GM18499 (cell line): ENCODE data around the gene PRAC1.
"Not testable (repeated sequence)": the region's sequence is repeated elsewhere in the genome, so short reads cannot be mapped to it uniquely, and the experiment has no call there.

ENCODE experiments used
- ATAC-seq: cut with Tn5 transposase; IDR thresholded peaks from one replicate; pipeline ENCODE4 v1.9.1; 2021; ENCODE audit warnings: moderate number of reproducible peaks; ENCODE audit not compliant: insufficient read depth, unreplicated experiment

The PRAC1 gene

DNA sequence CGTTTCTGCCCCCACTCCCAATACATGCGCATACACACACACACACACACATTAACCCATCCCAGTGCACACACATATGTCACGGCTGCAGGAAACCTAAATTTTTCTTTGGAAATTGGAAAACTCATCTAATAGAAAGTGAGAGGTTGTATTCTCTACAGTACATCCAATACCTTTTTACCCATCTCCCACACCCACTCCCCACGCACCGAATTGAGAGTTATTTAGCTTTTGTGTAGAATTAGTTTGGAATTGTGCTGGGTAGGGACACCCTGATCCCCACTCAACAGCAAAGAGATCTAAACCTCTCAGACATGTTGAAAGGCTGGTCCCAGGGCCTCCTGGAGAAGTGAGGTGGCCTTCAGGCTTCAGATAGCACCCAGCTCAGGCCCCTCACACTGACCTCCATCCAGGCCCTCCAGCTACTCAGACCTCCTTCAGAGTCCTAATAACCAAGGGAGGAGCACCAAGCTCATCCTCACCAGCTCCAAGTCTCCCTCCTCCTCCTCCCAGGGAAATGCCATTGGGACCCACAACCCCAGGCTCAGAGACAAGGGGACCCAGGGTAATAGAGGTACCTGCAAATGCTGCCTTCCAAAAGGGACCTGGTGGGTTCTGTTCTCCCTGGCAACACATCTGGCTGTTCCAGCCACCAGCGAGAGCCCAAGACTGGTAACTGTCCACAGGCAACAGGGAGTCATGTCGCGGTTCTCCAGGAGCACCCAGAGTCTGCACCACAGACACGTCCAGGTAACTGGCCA is 5.3 kb upstream of the PRAC1 start:
- ATAC-seq, result no peak

DNA sequence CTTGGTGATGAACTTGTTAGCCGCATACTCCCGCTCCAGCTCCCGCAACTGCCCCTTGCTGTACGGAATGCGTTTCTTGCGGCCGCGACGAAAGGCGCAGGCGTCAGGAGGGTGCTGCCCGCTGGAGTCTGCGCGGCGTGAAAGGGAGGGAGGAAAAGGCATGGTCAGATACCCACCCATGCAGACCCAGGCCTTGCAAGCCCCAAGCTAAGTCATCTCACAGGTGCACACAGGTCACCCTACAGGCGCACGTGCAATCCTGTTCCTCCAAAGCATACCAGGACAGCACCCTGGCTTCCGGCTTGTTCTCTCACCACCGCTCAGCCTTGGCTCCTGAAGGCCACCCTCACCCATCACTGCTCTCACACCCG is 4.6 kb upstream of the PRAC1 start:
- no peak for ATAC-seq

DNA sequence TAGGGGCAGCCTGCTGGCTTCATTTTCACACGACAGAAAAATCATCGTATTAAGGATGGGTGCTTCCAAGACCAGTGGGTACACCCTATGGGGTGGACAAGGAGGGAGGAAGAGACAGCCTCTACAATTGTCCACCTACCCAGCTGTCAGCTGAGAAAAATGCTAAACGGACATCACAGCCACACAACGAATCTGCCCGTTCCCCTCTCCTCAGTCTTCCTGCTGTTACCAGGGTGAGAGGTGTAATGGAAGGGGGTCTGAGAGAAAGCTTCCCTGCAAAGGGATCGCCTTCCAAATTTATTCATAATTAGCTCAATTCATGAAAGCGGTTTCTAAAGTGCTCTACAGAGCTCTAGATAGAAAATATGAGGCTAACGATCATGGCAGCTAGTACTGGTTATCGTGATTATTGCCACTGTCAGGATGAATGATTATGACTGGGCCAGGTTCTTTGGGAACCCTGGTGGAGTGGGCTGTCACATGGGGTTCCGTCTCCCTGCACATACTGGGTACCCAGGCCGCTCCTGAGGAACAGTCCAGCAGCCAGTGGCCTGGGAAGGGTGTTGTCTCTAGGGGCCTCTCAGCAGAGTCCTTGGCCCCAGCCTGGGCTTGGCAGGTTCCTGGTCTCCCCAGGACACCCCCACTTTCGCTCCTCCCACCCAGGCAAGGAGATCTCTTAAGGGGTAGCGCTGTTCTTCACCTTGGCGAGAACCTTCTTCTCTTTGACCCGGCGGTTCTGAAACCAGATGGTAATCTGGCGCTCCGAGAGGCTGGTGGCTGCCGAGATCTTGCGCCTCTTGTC is 4.0 kb upstream of the PRAC1 start:
- no peak for ATAC-seq

DNA sequence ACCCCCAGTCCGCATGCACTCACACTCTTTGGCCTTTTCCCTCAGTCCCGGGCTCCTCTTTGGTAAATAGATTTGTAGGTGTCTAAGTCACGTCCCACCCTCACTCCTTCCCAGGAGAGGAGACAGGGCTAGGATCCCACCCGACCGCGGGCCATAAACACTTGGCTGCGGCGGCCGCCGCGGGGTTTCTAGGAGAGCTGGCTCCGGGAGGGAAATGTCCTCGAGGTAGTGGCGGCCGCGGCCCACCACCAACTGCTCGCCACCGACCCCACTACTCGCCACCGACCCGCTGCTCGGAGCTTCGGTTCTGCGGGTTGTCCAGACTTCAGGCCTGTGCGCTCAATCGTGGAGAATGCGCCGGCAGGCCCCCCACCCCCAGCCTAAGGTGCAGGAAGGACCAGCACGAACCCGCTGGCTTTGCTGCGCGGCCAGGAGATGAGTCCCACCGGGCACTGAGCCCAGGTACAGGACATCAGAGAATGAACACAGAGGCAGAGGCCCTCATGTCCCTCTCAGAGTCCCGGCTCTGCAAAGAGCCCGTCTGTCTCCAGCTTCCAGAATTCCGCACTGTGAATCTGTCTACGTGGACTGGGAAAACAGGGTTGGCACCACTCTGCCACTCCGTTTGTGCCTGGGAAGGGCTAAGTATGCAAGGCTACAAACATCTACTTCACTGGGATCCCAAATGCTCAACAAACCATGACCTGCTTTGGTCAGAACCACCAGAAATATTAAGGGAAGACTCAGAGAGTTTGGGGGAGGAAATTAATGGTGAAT is 3.2 kb upstream of the PRAC1 start:
- no peak for ATAC-seq

DNA sequence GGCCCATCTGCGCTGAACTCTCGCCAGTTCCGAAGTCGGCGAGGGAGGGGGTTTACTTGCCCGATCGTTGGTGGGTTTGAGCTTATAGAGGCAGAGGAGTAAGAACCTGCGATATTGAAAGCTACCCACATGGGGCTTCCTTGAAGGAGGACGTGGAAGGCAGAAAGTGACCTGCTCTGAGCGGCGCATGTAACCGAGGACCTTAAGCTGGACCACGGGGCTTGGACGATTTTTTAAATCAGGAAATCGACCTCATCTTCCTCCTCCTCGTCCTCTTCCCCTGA is 2.6 kb upstream of the PRAC1 start:
- ATAC-seq, result no peak

DNA sequence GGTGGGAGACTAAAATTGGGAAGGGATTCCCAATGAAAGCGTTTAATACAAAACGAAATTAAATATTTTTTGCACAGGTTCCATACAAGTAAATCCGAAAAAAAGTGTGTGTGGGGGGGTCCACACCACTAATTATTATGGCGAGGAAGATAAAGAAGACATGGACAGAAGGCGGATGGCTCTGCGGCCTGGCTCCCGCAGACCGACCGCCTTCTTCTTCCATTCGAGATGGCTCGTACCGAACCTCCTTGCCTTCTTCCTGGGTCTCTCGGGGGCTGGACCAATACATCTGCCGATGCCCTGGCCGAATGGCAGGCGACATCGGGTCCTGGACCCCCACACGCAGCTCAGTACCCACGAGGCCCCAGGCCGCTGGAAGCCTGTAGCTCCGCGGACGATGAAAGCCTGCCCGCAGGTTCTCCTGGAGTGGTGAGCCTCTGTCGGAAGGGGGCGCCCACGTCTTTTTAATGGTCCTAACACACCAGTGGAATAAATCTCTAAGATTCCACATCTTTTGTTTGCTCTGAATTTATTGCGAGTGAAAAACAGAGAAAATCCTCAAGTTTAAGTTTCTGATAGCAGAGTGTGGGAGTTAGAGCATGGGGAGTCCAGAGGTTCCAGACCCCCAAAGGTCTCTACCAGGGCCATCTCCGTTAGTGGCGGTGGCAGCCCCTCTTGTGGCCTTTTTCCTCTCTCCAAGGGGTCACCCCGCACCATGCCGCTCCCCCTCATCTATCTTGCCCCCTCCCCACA is 2.1 kb upstream of the PRAC1 start:
- ATAC-seq, result no peak

DNA sequence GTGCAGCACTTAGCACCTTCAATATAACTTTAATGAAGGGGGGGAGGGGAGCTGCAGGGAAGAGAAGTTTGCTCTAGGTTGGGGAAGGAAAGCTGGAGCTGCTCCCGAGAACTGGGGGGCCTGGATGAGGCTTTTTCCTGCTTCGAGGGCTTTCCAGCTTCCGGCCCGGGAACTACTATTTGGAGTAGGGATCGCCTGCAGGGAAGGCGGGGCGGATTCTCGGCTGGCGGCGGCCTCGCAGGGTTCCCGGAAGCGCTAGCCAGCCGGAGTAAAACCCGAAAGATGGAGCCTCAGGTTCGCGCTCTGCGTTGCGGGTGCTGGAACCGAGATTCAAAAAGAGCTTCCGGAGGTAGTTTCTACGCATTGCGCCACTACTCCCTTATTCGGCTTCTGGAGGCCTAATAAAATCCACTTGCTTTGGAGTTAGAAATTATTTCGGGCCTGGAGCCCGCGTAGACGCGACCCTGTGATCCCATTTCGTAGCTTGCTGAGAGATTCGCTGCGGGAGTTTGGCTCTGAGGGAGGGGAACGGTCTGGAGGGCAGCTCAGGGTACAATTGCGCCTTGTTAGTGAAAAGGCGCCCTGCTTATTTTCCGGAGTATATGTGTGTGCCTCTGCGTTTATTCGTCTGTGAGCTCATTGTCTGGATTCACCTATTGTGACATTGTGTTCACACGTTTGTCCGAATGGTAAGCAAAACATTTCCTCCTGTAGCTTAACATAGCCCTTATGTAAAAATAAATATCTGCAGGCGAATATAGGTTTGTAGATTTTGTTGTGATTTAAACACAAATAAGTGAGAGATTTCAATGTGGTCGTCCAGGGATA is 1.3 kb upstream of the PRAC1 start:
- no peak for ATAC-seq

DNA sequence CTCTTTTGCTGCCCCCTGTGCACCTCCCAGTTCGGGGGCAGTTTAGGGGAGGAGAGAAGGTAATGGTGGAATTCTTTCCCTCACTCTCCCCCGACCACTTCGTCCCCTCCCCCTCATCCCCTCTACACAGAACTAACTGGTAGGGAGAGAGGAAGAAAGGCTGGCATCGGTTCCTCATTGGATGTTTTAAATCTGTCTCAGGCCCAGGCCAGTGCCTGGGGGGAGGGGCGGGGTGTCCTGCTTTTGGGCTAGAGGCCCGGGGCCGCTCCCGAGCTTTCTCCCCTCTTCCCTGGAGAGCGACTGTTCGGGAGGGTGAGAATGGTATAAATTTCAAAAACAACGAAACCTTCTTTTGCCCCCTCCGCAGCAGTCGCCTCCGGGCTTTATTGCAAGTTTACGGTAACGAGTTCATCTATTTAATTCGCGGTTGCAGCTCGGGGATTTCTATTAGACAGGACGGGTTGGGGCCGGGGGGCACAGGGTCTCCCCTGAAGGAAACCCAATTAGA is 651 bp upstream of the PRAC1 start, which contains the start of gene PRAC2:
Gene PRAC2 (plus strand): TSS at position 271 of the 508 bp plus-strand sequence. CDS start 1,226 bp downstream, outside the sequence.
- no peak for ATAC-seq

DNA sequence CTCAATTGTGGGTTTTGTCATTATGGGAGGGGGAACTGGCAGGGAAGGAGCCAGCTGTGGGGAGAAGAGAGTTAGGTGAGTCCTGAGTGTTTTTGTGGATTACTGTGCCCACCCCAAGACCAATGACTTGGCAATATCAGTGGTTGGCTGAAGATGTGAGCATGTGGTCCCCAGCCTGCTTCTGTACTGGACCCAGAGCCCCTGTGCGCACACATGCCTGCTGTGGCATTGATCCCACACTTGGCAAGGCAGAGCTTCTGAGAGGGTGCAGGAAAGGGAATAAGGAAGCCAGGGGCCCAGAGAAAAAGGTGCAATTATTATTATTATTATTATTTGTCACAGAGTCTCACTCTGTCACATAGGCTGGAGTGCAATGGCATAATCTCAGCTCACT is 1.3 kb downstream of the PRAC1 start:
- no peak for ATAC-seq

DNA sequence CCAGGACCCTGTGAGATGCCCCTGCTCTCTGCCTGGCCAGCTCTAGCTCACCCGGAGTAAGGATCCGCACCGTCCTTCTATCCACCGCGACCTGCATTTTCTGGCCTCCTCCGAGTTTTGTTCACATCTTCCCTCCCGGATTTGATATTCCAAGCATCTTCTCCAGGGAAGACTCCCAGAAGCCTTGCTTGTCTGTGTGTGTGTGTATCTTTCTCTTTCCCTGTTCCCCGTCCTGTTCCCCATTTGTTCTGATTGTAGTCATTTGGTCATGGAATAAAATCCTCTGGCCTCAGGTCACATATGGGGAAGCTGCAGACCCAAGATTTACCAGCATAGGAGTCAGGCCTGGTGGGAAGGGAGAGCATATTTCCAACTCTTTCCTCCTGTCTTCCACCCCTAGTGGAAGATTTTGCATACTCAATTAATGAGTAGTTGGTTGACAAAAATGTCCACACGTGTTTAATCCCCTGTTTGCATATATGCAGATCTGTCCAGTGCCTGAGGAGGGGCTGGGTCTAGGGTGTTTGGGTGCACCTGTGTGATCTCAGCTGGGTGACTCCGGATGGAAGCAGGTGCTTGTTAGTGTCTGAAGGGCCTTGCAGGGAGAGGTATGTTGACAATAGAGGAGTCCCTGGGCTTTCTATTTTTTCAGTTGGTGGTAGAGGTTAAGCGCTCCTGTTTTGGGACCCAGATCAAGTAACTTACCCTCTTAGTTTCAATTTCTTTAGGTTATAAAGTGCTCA is 1.9 kb downstream of the PRAC1 start:
- ATAC-seq, result no peak

DNA sequence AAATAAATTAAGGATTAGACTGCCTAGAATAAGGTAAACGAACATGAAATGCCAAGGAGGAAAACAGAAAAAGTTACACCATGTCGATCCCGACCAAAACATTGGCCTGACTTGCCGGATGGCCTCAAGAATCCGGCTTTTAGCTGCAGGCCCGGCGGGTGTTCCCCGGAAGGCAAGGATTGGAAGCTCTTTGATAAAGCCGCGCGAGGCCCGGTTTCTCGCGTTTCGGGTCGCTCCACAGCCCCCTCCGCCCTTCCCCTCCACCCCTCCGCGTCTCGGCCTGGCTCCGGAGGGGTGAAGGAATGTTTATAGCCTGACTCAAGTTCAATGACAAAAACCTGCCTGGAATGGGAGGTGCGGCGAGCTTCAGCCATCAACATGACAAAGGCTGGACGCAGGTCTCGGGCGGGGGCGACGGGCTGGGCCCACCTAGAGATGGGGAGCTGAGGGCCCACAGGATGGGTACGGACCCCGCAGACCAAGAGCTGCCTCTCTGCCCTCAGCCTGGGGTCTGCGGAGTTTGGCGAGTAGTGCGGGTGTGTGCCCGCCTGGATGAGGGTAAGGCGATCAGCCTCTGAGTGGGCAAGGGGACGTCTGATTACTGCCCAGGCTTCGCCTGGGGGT is 2.6 kb downstream of the PRAC1 start:
- no peak for ATAC-seq

DNA sequence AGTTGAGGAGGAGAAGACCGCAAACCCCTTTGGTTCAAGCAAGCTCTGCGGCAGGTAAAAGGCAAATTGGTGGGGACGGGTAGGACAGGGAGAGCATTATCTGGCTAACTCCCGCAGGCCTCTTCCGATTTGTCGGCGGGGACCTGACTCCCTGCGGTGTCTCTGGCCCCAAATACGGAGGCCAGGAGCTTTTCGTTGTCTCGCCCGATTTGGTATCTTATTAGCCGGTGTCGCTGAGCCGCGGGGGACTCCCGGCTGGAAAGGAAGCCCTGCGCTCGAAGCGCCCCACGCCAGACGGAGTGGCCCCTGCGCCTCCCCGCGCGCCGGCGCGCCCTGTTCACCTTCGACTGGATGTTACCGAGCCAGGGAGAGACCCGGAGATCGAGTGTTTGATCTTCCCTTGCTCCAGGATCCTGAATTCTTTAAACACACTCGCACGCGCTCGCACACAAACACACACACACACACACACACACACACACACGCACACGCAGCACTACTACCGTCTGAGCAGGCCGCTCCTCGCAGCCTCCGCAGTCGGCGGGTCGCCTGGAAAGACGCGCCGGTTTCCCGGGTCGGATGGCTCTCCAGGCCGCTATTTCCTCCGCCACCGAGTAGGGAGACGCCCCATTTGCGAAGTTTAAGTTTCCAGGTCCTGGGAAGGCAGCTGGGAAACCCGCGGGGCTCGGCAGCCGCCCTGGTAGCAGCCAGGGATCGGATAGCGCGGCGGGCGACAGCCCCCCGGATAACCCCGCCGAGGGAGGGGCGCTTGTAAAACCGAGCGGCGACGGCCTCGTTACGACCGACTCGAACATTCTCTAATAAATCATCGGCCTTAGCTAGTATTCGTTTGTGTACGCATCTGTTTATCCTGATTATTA is 3.3 kb downstream of the PRAC1 start:
- ATAC-seq, result no peak

DNA sequence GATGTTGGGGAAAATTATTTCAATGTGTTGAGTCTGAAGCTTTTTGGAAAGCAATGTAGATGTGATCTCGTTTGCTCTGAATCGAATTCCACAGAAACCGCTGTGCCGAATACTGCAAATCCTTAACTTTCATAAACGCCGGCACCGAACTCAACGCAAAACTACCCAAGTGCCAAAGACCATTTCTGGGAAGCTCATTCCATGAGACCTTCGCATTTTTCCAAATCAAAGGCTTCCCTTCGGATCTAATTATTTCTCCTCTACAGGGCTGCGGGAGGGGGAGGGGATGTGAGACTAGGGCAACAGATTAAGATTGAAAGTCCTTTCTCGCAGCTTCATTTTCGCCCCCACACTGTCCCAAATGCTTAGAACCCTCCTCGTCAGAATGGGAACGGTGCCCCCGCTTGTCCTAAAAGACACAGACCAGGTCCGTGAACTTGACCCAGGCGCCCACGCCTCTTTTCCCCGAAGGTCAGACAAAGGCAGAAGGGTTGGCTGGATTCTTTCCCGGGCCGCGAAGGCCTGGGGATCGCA is 4.0 kb downstream of the PRAC1 start:
- ATAC-seq, result no peak

DNA sequence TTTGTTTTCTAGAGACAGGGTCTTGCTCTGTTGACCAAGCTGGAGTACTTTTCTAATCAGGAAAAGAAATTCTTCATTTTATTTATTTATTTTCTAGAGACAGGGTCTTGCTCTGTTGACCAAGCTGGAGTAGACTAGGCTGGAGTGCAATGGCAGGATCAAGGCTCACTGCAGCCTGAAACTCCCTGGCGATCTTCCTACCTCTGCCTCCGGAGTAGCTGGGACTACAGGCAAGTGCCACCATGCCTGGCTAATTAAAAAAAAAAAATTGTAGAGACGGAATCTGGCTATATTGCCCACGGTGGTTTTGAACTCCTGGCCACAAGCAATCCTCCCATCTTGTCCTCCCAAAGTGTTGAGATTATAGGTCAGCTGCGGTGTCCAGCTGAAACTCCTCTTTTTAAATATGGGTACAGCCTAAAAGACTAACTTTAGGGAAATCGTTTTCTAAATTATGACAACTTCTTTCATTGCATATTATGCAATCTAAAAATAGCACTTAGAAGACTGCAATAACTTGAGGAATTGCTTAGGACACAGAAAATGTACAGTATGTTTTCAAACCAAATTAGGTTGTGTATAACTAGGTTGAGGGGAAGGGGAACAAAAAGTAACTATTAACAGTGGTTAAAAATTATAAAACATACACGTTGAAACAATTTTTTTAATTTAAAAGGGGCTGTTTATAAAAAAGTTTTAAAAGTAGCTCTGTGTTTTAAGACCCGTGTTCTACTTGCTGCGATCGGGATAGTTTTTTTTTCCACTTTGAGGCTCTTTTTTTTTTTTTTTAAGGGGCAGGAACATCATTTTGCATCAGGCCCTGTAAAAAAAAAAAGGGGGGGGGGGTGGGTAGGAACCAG is 4.7 kb downstream of the PRAC1 start:
- no peak for ATAC-seq

DNA sequence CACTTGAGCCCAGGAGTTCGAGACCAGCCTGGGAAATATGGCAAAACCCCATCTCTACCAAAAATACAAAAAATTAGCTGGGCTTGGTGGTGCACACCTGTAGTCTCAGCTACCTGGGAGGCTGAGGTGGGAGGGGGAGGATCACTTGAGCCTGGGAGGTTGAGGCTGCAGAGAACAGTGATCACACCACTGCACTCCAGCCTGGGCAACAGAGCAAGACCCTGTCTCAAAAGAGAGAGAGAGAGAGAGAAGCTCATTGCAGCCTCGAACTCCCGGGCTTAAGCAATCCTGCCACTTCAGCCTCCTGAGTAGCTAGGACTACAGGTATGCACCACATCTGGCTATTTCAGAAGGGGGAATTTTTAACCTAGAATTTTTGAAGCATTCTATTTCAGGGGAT is 5.8 kb downstream of the PRAC1 start:
- ATAC-seq, result not testable (repeated sequence)
